ENCODE results near the gene TMEM184B.
A peak's percentile ranks its signal among the peaks of the same experiment; 100 is the strongest.

The TMEM184B gene

DNA sequence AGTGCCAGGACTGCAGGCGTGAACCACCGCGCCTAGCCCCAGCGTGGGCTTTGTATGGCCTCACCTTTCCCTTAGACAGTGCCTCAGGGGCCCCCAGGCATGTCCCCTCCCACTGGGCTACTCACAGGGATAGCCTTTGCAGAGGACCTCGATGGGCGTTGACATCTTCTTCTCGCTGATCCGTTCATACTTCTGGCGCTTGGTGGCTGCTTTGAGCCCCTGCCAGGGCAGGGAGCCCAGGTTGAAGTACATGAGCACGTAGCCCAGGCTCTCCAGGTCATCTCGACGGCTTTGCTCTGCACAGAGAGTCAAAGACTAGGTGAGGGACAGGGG lies 26.9 kb upstream of the TMEM184B start:
- Histone ChIP-seq H2AFZ (ENCODE audit: low read length) (no peak overlapping the region), H3K4me2 (ENCODE audit: low read depth, low read length, poor library complexity, severe bottlenecking) (no peak overlapping the region), H3K27me3 (ENCODE audit: insufficient read depth, low read length, poor library complexity, severe bottlenecking) (no peaks in the 10 kb centered on the region), H3K9me2 (replicated peaks; ENCODE audit: low read depth, low read length) (no peaks in the 10 kb centered on the region), H3K4me1 (ENCODE audit: insufficient read depth, low read length, poor library complexity, severe bottlenecking) (no peaks in the 10 kb centered on the region), H4K20me1 (ENCODE audit: insufficient read depth, low read length, poor library complexity, severe bottlenecking) (peaks cover 21% of the 10 kb centered on the region), H3F3A (ENCODE audit: low read depth) (no peaks in the 10 kb centered on the region), H3K79me2 (ENCODE audit: insufficient read depth, low read length) (peaks cover 19% of the 10 kb centered on the region), H3K9ac (ENCODE audit: low read depth, low read length, poor library complexity, severe bottlenecking) (no peak overlapping the region), H3K9me3 (ENCODE audit: insufficient read depth, low read depth, low read length) (no peaks in the 10 kb centered on the region), H3K36me3 (ENCODE audit: insufficient read depth, low read length) (peaks cover 97% of the 10 kb centered on the region; the same call in 1 of the 2 replicates), H3K4me3 (ENCODE audit: low read length, poor library complexity, severe bottlenecking) (no peak overlapping the region)
- TF ChIP-seq EZH2phosphoT487 (IDR thresholded peaks at IDR 0.05; ENCODE audit: borderline replicate concordance) (no peak), CTCF (conservative IDR thresholded peaks at IDR 0.05; ENCODE audit: low read length) (no peak)

DNA sequence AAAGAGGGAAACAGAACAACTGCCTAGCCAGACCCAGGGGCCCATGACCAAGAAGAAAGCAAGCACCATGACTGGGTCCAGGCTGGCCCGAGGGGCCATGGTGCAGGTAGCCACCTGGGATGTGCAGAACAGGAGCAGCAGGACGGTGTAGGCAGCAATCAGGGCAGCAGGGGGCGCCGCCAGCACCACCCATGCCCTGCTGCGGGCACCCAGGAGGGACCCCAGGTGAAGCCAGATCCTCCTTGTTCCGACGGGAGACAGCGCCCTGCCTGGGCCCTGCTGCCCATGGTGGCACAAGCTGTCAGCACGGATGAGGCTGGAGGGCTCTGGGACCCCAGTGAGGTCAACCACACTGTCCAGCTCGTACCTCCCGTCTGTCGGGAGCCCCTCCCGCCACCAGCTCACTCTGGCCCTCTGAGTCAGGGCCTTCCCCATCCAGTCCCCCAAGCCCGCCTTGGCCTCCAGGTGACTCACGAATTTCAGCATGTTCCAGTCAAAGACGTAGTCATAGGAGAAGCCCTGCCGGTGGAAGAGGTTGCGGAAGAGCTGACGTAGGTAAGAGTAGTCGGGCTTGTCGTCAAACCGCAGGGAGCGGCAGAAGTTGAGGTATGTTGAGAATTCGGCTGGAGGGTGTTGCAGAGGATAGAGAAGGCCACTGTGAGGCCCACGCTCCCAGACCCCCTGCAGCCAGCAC lies 25.6 kb upstream of the TMEM184B start:
- Histone ChIP-seq H3K4me2 (ENCODE audit: low read depth, low read length, poor library complexity, severe bottlenecking) (no peak overlapping the region), H3K27me3 (ENCODE audit: insufficient read depth, low read length, poor library complexity, severe bottlenecking) (no peaks in the 10 kb centered on the region), H3K9me3 (ENCODE audit: insufficient read depth, low read depth, low read length) (no peaks in the 10 kb centered on the region), H3K4me3 (ENCODE audit: low read length, poor library complexity, severe bottlenecking) (no peak overlapping the region), H3F3A (ENCODE audit: low read depth) (no peaks in the 10 kb centered on the region), H3K9ac (ENCODE audit: low read depth, low read length, poor library complexity, severe bottlenecking) (no peak overlapping the region), H4K20me1 (ENCODE audit: insufficient read depth, low read length, poor library complexity, severe bottlenecking) (peaks cover 9% of the 10 kb centered on the region), H3K36me3 (ENCODE audit: insufficient read depth, low read length) (peaks cover 98% of the 10 kb centered on the region; the same call in 1 of the 2 replicates), H3K9me2 (replicated peaks; ENCODE audit: low read depth, low read length) (no peaks in the 10 kb centered on the region), H3K4me1 (ENCODE audit: insufficient read depth, low read length, poor library complexity, severe bottlenecking) (no peaks in the 10 kb centered on the region), H2AFZ (ENCODE audit: low read length) (no peak overlapping the region), H3K79me2 (ENCODE audit: insufficient read depth, low read length) (peaks cover 6% of the 10 kb centered on the region; the same call in 1 of the 2 replicates)
- TF ChIP-seq CTCF (conservative IDR thresholded peaks at IDR 0.05; ENCODE audit: low read length) (peak; percentile 69), EZH2phosphoT487 (IDR thresholded peaks at IDR 0.05; ENCODE audit: borderline replicate concordance) (no peak)

DNA sequence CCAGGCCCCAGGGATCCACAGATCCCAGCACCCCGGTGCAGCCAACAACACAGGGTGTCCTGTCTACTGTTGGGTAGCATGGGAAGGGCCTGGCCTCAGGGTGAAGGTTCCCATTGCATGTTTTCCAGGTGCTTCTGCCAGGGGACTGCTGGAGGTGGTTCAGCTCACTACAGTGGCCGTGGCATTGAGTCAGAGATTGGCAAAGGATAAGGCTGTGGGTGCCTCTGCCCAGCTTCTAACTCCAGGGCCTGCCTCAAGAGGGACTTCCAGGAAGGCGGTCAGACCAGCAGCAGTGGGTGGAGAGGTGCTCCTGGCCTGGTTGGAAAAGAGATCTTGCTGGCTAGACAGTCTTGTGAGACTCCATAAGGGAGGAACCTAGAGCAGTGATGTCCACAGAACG lies 23.6 kb upstream of the TMEM184B start:
- Histone ChIP-seq H3K79me2 (ENCODE audit: insufficient read depth, low read length) (no peaks in the 10 kb centered on the region), H3F3A (ENCODE audit: low read depth) (no peaks in the 10 kb centered on the region), H3K9ac (ENCODE audit: low read depth, low read length, poor library complexity, severe bottlenecking) (no peak overlapping the region), H3K9me2 (replicated peaks; ENCODE audit: low read depth, low read length) (no peaks in the 10 kb centered on the region), H3K4me1 (ENCODE audit: insufficient read depth, low read length, poor library complexity, severe bottlenecking) (no peaks in the 10 kb centered on the region), H3K36me3 (ENCODE audit: insufficient read depth, low read length) (peaks cover 94% of the 10 kb centered on the region; the same call in 1 of the 2 replicates), H2AFZ (ENCODE audit: low read length) (no peak overlapping the region), H3K4me3 (ENCODE audit: low read length, poor library complexity, severe bottlenecking) (no peak overlapping the region), H3K9me3 (ENCODE audit: insufficient read depth, low read depth, low read length) (no peaks in the 10 kb centered on the region), H3K27me3 (ENCODE audit: insufficient read depth, low read length, poor library complexity, severe bottlenecking) (no peaks in the 10 kb centered on the region), H4K20me1 (ENCODE audit: insufficient read depth, low read length, poor library complexity, severe bottlenecking) (no peaks in the 10 kb centered on the region), H3K4me2 (ENCODE audit: low read depth, low read length, poor library complexity, severe bottlenecking) (no peak overlapping the region)
- no peak for TF ChIP-seq CTCF (conservative IDR thresholded peaks at IDR 0.05; ENCODE audit: low read length)
- TF ChIP-seq EZH2phosphoT487 (IDR thresholded peaks at IDR 0.05; ENCODE audit: borderline replicate concordance), result no peak

All from Loucy (cell line).